Lung (tissue), 12 donors: Measurements from ENCODE around the gene ARHGAP9. TPM values are rescaled to one million over a fixed set of nuclear protein-coding genes. Genes with fewer than 3 reads are reported as not detected.
A peak's percentile ranks its signal among the peaks of the same experiment; 100 is the strongest.

Source experiments
- ATAC-seq: fragments of 200-7000 bp; cut with Tn5 transposase; one replicate; pipeline ENCODE4 v1.9.1; 2020; ENCODE audit warnings: moderate number of reproducible peaks; ENCODE audit not compliant: insufficient read depth, low FRiP score
- DNase-seq, 3 donors: peaks; one replicate each; pipeline ENCODE4 v3.0.0-alpha.2; 2013 to 2017
- H3K27ac ChIP-seq, 2 donors: one replicate each; pipeline ENCODE4 v1.5.1; 2013; ENCODE audit warnings: mild to moderate bottlenecking in 2 of 2, moderate library complexity in 2 of 2, control low read depth in 1 of 2, inconsistent platforms in 1 of 2, low read depth in 1 of 2, low read length in 1 of 2
- H3K27me3 ChIP-seq, 3 donors: one replicate each; pipeline ENCODE4 v1.5.1; 2013; ENCODE audit warnings: low read length in 2 of 3; ENCODE audit not compliant: control insufficient read depth in 3 of 3, insufficient read depth in 3 of 3
- H3K36me3 ChIP-seq, 4 donors: one replicate each; pipeline ENCODE4 v1.5.1; 2013; ENCODE audit warnings: low read length in 4 of 4, mild to moderate bottlenecking in 1 of 4, moderate library complexity in 1 of 4; ENCODE audit not compliant: control insufficient read depth in 4 of 4, insufficient read depth in 4 of 4
- H3K4me1 ChIP-seq, 5 donors: one replicate each; pipeline ENCODE4 v1.5.1; 2013; ENCODE audit warnings: low read length in 5 of 5, mild to moderate bottlenecking in 2 of 5, moderate library complexity in 1 of 5; ENCODE audit not compliant: control insufficient read depth in 5 of 5, insufficient read depth in 5 of 5
- H3K4me3 ChIP-seq: one replicate; pipeline ENCODE4 v1.5.1; 2013; ENCODE audit warnings: mild to moderate bottlenecking, control low read depth, moderate library complexity
- H3K9ac ChIP-seq, 2 donors: one replicate each; pipeline ENCODE4 v1.5.1; 2013; ENCODE audit warnings: low read length in 2 of 2, control low read depth in 1 of 2; ENCODE audit not compliant: insufficient read depth in 1 of 2
- H3K9me3 ChIP-seq, 4 donors: one replicate each; pipeline ENCODE4 v1.5.1; 2013; ENCODE audit warnings: low read length in 3 of 4, mild to moderate bottlenecking in 1 of 4, moderate library complexity in 1 of 4; ENCODE audit not compliant: control insufficient read depth in 4 of 4, insufficient read depth in 3 of 4
- WGBS, 2 donors: extraction: QIAGEN DNeasy Blood & Tissue Kit; methylation state at CpG; one replicate each; pipeline ENCODE4 v1.1.7; 2013; 5-methylcytosine and 5-hydroxymethylcytosine counted together
- polyA plus RNA-seq, 2 donors: library from polyadenylated mRNA; stranded (reverse); fragments of 200-250 nt; gene quantifications; one replicate each; pipeline ENCODE4 v1.2.1, GENCODE V29; 2013
- total RNA-seq, 2 donors: library from RNA; depleted of rRNA in 1 of 2; stranded (reverse); fragments of >200 nt in 1 of 2; gene quantifications; one replicate each; pipeline ENCODE4 v1.2.1, GENCODE V29; 2014 to 2021
- TF ChIP-seq, protein P1 (sequence below): IDR thresholded peaks from 2 replicates; pipeline ENCODE4 v1.5.1; 2012; ENCODE audit warnings: mild to moderate bottlenecking; ENCODE audit errors: control extremely low read depth, extremely low read depth
- donor health status: control.
- donor health status: control.
- donor health status: Bipolar disorder and iron deficiency.
- donor health status: healthy.
- donor health status: DM: yes; HTN: yes; CAD: no.

Gene ARHGAP9
- total and polyA plus RNA-seq, 4 donors: 14.7 to 62.1 (median 33.1) TPM

DNA sequence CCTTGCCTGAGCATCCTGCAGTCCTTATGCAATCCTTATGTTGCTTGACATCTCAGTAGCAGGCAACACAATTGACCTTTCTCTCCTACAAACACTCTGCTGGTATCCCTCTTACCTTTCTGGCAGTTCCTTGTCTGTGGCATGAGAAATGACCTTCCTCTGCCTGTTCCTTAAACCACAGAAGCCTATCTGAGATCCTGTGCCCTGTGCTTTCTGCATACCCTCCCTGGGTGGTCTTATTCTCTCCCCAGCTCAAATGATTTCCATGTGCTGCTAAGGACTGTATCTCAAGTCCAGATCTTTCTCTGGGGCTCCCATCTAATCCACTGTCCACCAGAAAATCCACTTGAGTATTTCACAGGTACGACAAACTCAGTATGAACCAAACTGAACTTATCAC lies 2.0 kb upstream of the ARHGAP9 start:
- 78 to 85% methylated on average over 1 of the region's 1 CpG for WGBS, 2 donors
- TF ChIP-seq, protein P1, sequence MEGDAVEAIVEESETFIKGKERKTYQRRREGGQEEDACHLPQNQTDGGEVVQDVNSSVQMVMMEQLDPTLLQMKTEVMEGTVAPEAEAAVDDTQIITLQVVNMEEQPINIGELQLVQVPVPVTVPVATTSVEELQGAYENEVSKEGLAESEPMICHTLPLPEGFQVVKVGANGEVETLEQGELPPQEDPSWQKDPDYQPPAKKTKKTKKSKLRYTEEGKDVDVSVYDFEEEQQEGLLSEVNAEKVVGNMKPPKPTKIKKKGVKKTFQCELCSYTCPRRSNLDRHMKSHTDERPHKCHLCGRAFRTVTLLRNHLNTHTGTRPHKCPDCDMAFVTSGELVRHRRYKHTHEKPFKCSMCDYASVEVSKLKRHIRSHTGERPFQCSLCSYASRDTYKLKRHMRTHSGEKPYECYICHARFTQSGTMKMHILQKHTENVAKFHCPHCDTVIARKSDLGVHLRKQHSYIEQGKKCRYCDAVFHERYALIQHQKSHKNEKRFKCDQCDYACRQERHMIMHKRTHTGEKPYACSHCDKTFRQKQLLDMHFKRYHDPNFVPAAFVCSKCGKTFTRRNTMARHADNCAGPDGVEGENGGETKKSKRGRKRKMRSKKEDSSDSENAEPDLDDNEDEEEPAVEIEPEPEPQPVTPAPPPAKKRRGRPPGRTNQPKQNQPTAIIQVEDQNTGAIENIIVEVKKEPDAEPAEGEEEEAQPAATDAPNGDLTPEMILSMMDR: no peak
- Histone ChIP-seq H3K4me1 (peaks cover 0 to 2% (median 0%) of the 10 kb centered on the region in 5 donors), H3K4me3 (no peak overlapping the region), H3K9me3 (no peaks in the 10 kb centered on the region), H3K9ac (no peak overlapping the region), H3K27me3 (peaks cover 0 to 24% (median 15%) of the 10 kb centered on the region in 3 donors), H3K36me3 (no peaks in the 10 kb centered on the region), H3K27ac (no peak overlapping the region)
- no peak for DNase-seq
- ATAC-seq: no peak

DNA sequence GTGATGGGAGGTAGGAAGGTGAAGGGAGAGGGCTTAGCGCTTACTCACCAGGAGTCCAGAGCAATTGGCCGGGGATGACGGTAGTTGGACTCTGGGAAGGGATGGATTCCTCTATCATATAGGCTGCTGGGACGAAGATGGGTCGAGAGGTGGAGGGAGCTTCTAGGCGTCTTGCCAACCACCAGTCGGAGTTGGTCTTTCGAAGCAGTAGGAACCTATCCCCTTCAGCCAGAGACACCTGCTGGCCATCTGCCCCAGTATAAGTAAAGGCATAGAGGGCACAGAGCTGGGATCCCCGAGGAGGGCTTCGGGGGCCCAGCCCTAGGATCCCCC lies 657 bp downstream of the ARHGAP9 start:
- no peak overlapping the region for H3K9ac ChIP-seq
- peak overlapping the region in 1 of 2 donors; percentile 68 for H3K27ac ChIP-seq
- no peaks in the 10 kb centered on the region for H3K9me3 ChIP-seq
- peaks cover 0 to 43% (median 36%) of the 10 kb centered on the region in 3 donors for H3K27me3 ChIP-seq
- no peaks in the 10 kb centered on the region for H3K36me3 ChIP-seq
- WGBS, 2 donors: 75 to 87% methylated on average over 10 of the region's 10 CpGs
- DNase-seq (no peak), ATAC-seq (no peak)
- H3K4me1 ChIP-seq: peaks cover 0 to 17% (median 0%) of the 10 kb centered on the region in 5 donors
- H3K4me3 ChIP-seq: no peak overlapping the region
- TF ChIP-seq, protein P1: no peak

DNA sequence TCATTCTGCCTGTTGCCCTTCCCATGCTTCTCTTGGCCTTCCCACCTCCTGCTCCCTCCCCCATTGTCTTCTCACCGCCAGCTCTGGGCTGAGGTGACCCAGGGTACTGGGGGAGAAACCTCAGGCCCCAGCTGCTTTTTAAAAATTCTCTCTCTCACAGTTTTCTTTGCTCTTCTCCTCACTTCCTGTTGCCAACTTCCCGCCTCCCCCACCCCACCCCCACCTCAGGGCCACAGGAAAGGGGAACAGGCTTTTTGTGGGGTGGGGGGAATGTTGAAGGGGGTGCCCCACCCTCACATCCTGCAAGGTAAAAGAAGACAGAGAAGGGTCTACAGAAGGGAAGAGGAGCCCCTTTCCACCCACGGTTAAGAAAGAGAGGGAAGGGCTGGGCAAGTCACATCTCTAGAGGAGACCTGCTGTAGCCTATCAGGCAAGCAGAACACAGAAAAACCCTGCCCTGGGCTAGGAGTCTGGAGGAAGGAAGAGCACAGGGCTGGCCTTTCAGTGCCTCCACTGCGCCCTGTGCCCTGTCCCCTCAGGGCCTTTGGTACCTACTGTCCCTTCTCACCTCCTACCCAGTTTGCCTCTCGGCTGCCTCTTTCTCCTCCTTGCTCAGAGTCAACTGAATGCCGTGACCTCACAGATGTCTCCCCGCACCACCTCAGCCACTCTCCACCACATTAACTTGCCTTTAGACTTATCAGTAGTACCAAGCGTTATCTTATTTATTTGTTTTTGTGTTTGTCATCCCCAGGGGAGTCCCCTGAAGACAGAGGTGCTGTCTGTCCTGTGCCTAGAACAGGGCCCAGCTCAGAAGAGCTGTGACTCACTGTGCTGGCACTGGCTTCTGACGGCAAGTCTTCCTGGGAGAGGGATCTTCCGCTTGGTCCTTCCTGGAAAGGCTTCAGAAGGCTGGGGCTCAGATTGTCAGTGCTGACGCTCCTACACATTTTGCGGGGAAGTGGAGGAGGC lies 1.7 kb downstream of the ARHGAP9 start:
- ATAC-seq: no peak
- TF ChIP-seq, protein P1: no peak
- no peaks in the 10 kb centered on the region for H3K9me3 ChIP-seq
- peak overlapping the region in 1 of 2 donors; percentile 78 for H3K27ac ChIP-seq
- H3K9ac ChIP-seq: no peak overlapping the region
- H3K4me1 ChIP-seq: peaks cover 0 to 17% (median 0%) of the 10 kb centered on the region in 5 donors
- WGBS, 2 donors: 32 to 56% methylated on average over 12 of the region's 12 CpGs
- peak overlapping the region; percentile 23 for H3K4me3 ChIP-seq
- no peaks in the 10 kb centered on the region for H3K36me3 ChIP-seq
- no peak for DNase-seq
- peaks cover 0 to 50% (median 43%) of the 10 kb centered on the region in 3 donors for H3K27me3 ChIP-seq
